Stimulated activated CD4-positive, alpha-beta T cell treated with anti-CD3 and anti-CD28 coated beads, TNF-alpha, amount 100 ng/mL, for 48 hours (primary cell): ENCODE data around the gene SNCAIP.

Experiments used
- DNase-seq, 3 donors: peaks; one replicate each; pipeline ENCODE4 v3.0.0-alpha.2; 2020; ENCODE audit warnings: low read depth in 3 of 3

SNCAIP gene

DNA sequence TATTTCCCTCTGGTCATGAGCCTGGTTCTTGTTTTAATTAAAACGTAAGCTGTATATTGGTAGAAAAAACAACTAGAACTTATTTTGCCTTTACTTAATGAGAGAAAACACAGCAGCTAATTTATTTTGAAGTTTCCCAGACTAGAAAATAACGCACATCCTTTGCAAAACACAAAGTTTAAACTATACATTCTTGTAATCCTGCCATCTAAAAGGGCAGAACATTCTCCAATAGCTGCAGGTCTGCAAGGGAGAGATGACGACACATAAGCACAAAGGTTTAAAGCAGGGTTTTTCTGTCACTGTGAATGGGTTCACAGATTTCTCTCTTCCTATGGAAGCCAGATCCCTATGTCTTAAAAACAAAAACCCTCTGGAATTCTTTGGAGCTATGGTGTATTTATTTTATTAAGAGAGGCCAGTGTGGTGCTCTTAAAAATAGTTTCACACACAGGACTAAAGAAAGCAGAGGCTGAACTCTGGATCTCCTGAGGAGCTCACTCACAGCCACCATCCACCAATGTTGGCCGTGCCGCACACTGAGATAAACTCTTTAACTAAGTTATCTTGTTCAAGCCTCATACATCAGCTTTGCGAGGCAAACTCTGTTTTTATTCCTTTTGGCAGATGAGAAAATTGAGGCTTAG lies 82.4 kb downstream of the SNCAIP start:
- DNase-seq = no peak

DNA sequence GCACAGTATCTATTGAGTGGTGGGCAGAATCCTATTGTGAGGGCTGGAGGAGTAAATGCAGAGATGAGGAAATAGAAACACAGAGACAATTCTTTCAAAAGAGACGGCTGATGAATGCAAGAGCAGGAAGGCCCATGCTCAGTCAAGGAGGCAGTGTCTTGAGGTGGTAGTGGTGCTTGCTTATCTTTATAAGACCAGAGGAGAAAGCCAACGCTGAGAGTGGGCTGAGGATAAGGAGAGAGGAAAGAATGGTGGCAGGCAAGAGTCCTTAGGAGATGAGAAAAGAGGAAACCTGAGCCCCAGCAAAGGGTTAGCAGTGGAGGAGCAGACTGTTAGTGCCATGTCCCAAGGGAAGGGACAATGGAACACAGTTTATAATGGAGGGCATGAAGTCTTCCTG lies 86.0 kb downstream of the SNCAIP start:
- no peak for DNase-seq

DNA sequence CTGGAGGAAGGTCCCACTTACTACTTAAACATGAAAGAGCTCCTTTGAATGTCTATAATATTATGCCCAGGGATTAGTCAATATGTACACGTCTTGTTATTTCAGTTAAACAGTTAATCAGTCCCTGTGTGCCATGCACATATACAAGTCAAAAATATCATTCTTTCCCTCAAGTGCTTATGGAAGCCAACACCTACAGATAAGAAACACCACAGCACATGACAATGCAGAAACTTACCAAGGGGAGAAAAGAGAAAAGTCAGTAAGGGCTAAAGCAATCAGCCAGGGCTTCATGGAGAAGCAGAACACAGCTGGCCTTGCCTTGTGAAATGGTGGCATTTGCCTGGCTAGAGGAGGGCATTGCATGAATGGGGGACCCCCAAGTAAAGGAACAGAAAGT lies 88.3 kb downstream of the SNCAIP start:
- DNase-seq = no peak

DNA sequence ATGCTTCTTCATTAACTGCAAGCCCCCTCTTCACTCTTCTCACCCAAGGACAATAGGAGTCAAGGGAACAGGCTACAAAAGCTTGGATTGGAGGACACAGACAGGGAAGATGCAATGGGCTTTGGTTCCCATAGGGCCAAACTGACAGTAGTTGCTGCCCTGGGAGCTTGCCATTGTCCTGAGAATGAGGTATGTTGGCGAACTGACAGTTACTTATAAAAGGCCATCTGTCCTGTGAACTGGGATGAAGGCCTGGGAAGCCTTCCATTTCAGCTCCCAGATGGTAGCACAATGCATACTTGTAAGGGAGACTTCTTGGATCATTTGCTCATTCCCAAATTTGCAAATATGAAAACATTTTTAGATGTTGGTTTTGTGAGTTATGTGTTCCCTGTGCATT lies 88.9 kb downstream of the SNCAIP start:
- no peak for DNase-seq

DNA sequence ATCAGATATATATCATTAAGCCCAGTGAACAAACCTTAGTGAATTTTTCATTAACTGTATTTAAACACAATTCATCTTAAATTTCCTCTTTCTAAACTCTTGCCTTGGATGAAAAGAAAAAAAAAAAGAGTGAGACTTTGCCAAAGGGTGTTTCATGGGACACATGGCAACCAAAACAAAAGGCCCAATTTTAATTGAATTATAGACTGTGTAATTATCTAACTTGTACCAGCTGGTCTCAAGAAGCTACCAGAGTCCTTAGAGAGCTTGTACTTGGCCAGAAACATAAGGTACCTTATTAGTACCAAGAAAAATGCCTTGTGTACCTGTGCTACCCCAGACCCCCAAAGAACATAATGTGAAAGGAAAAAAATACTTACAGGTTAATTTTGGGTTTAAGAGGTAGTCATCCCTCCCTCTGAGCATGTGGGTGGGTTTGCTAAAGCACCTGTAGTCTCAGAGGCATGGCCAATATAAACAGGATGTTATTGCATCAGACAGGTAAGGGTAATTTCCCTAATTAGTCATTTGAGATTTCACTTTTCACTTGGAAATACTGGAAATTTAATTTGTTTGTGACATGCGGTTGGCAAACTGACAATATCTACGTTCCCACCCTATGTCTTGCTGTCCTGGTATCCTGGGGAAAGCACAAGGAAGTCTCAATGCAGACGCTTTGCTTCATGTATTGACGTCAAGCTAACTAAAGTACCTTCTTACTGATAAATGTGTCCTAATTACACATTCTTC lies 90.1 kb downstream of the SNCAIP start:
- DNase-seq = no peak

DNA sequence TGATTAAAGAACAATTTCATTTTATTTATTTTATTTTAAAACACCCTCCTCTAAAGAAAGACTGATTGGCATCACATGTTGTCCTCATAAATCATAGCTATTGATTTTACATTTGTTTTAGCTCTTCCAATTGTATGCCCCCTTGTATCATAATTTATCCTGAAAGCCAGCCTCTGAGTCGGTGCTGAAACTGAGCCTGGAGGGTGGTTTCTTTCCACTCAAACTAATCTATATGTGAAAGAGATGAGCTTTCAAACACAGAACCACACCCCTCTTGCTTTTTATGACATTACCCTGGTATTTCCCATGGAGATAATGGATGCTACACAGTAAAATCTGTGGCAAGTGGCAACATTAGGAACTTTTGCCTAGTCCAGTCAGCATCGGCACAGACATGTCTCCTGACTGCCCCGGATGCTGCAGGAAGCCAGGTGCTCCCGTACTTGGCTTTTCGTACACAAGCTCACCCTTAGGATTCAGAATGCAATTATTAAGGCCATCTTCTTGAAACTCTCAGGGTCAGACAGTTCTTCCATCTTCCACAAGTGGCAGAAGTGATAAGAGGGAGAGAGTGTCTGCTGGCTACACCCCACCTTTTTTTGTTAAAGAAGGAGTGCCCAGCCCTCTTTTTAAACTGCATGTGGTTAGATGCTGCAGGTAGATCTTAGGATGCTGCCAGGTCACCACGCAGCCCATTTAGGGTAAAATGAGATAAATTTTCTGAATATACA lies 91.1 kb downstream of the SNCAIP start:
- no peak for DNase-seq

DNA sequence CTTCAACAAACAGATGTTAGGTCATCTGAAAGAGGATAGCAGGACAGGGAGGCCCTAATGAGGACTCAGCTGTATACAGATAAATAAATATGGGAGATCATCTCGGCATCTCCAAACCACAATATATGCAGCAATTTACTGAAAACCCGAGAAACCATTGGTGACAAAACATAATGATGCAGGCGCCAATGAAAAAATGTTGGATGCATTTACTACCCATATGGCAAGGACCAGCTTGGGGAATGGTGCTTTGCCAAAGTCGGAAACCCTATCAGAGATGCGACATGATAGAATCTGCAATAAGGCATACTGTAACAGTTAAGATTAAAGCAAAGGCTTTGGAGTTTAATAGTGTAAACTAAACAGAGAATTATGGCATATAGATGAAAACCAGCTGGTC lies 92.0 kb downstream of the SNCAIP start:
- DNase-seq = no peak

DNA sequence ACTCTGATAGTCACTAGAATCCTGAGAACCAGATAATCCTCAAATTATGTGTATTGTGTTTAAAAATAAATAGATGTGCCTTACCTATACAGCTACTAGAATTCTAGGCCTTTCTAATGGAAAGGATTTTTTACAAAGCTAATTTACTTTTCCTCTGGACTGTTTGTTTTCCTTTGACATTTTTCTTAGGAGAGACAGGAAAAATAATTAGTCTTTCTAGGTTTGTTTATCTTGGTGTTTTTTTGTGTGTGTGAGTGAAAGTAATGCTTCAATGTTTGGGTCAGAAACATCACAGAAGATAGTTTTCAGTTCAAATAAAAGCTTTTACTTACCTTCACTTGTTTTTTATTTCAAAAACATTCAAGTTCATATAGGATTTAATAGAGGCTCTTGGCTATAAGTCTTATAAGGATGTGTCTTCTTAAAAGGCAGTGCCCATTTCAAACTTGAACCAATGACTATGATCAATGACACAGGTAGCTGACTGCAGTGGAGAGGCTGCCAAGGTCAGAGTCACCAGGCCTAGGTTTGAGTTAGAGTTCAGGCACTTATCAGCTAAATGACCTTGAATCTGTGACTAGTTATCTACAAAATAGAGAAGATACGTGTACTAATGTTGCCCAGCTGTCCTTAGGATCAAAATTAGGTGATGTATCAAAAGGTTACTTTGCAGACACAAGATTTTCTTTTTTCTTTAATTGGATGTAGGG lies 92.8 kb downstream of the SNCAIP start:
- no peak for DNase-seq

DNA sequence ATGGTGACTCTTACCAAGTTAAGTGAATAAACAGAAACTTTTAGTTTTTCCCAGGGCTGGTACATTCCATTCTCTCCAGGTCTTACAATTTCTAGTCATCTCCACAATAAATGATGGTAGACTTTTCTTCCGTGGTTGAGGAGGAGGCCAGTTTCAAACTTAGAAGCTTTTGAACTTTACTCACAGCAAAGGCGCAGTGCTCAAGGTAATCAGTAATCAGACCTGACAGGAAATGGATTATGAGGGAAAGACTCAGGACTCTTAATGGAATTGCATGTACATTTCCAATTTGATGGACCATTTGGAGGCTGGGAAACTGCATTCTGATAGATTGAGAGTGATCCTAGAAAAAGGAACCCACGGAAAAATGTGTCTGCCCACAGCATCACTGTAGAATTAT lies 93.7 kb downstream of the SNCAIP start:
- DNase-seq = no peak

DNA sequence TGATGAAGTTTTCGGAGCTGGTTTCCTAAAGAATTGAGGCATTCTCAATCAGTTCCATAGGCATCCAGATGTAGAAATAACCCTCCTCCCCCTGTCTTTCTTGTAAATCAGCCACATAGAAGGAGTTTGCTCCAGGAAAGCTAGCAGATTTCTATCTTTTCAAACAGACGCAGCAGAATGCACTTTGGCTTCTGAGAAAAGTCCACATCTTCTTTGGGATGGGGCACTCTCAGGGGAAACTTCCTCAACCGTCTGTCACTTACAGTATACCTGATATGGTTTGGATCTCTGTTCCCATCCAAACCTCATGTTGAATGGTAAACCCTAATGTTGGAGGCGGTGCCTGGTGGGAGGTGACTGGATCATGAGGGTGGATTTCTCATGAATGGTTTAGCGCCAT lies 94.1 kb downstream of the SNCAIP start:
- no peak for DNase-seq

DNA sequence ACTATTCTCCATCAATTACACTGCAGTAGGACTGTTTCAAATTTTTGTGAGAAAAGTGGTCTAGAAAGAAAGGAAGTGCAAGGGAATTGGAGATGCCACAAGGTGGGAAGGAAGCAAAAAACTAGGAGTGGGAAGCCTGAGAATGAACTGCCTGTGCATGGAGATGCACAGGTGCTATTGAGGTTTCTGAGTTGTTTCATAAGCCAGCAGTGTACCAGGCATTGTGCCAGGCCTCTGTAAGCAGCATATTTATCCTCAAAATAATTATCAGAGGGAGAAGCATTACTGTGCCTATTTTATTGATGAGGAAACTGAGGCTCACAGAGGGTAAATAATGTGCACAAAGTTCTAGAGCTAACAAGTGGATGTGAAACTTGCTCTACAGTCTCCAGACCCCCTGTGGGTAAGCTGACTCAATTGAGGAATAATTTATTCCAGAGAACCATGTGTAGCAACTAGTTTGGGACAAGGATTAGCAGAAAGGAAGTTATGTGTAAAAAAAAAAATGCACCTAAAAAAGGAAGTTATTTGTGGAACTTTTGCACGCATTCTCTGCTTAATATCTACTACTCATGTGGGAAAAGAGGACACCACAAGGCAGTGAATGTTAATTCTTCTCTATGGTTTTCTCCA lies 96.7 kb downstream of the SNCAIP start:
- DNase-seq = no peak

DNA sequence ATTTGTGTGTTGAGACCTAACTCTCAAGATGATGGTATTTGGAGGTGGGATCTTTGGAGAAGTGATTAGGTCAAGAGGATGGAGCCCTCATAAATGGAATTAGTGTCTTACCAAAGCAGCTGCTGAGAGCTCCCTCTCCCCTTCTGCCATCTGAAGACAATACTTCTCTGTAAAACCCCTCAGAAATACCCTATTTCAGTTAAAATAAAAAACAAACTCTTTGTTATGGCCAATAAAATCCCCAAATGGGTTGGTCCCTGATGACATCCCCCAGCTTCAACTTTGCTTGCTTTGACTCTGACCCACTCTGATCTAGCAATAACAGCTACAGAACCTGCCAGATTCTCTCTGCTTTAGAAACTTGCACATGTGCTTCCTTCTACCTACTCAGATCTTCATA lies 100.9 kb downstream of the SNCAIP start:
- no peak for DNase-seq

DNA sequence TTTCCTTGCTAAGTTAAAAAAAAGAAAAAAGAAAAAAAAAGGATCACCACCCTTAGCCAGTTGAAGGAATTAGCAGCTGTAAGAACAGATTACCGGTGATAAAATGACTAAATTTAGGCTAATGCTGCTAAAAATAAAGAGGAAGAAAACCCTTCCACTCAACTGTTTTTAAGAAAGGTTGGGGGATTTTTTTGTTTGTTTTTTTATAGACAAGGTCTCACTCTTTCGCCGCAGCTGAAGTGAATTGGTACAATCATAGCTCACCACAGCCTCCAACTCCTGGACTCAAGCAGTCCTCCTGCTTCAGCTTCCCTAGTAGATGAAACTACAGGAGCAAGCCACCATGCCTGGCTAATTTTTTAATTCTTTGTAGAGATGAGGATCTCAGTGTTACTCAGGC lies 101.7 kb downstream of the SNCAIP start:
- no peak for DNase-seq

DNA sequence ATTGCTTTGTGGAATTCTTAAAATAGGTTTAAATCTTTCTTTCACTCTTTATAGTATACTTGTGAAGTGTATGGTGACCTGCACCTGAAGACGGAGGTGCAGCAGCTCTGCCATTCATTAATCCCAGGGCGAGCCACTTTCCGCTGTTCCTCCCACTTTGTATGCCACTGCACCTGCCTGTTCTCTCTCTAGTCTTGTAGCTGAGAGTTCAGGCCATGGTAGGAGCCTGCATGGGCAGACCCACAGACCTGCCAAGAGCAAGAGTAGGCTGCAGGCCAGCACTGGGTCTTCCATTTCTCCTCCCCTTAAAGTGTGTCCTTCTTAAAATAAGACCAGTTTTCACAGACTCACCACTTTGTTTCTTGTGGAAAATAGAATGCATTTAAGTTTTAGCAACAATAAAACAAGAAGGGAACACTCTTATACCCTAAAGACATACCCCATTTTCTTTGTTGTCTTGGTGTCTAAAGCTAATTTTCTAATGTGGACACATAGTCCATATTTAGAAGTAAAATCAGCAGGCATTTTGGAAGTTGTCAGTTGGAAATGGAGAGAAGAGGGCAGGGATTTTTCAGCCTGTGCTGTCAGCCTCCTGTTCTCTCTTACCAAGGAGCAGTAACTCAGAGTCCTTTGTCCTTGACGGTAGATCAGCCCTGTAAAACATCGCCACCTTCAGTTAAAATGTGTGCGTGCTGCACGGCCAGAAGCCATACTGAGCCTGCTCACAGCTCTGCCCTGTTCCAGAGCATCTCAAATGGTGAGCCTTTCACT lies 103.2 kb downstream of the SNCAIP start:
- no peak for DNase-seq

DNA sequence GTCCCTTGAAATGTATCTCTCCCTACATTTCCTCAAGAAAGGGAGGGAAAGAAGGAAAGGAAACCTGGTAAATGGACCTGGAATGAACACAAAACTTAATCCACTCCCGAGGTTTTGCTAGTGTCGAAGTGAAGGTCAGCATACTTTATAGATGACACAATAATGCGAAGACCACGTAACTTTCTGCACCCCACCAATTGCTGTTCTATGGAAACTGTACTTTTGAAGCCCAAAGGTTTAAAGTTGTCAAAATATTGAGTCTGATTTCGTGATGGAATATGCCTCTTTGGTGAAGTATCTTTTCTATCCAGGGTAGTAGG lies 103.7 kb downstream of the SNCAIP start:
- no peak for DNase-seq

DNA sequence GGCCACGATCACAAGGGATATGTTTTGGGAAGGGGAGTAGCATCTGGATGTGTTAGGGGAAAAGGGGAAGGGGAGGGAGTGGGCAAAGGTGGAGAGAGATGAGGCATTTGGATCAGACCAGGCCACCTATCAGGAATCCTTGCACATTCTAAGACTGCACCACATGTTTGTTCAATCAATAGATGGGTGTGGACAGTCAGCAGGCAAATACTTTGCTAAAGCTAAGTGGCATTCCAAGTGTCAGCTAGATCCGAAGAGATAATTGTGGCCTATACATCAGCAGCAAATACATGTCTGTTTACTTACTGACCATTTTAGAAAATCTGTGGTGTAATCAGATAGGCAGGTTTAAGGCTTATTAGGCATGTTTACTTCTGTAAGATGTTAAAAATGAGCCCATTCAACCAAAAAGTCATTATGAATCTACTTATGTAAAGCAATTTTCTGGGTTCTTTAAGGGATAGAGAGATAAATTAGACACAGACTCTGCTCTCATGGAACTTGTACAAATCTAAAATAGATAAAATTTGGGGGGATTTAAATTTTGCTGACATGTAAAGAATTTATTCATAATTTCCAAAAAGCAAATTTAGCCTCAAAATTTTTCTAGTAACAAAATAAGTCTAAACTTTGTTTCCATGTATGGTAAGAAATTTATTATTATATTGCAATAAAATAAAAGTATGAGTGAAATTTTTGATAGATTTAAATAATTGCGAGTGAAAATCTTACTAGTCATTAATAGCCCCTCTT lies 107.3 kb downstream of the SNCAIP start:
- no peak for DNase-seq

DNA sequence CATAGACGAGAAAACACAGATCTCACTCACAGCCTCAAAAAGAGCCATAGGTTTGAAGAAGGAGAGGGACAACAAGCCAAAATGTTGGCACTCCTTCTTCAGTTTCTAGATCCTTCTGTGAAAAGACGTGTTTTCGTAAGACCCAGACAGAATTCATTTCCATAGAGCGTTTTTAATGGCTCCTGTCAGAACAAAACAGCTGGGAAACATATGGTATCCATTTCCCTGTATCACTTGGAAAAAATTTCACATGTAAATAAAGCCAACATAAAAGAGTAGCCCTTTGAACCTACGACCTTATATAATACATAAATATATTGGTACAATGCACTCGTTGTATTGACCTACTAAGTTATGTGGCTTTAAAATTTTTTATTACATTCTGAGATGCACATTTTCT lies 108.1 kb downstream of the SNCAIP start:
- no peak for DNase-seq

DNA sequence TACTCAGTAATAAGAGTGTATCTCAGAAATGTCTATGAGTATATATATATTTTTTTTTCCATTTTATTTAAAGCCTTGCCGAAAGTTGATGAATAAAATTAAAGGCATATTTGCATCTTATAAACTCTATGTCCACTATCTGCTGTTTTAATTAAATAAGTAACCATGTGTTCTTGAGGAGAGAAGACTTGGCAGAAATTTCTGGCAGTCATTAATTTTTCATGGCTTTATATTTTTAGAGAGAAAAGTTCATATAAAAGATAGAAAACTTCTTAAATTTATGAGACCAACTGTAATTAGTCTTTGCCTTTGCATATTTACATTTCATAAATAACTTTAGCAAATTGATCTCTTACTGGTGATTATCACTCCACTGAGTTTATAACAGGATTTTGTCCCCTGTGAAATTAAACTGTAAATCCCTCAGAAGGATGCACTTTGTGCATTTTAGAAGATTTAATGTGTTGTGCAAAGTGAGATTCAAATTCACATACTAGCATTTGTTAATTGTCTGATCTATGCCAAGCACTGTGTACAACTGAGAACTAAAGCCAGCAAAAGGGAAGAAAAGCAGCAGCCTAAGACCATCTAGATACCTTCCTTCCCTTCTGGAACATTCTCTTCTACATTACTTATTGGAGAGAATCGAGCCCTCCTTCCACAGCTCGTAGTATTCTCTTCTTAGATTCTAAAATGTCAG lies 108.7 kb downstream of the SNCAIP start:
- DNase-seq = no peak

DNA sequence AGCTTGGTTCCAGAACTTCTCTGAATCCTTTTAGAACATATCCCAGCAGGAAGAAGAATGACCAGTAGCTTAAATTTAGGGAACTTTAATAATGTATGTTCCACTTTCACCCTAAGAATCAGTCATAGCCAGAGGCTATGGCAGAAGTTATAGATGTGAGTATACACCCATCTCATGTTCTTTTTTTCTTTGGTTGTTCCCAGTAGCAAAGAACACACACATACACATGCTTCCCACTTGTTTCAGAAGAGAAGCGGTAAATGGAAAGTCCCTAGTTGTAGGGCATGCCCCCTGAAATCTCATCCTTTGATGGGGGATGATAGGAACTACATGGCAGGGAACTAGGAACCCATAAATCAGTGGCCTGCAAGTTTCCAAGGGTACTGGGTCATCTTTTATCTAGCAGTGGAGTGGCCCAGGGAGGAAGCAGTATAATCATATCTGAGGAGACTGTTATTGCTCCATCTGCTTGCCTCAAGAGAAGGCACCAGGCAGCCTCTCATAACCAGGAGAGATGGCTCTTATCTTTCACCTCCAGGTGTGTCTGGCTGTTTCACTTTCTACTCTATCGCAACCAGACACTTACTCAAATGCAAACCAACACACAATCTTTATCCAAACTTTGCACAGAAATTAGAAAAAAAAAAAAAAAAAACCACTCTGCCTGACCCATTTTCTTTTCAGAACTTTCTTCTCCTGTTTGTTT lies 109.5 kb downstream of the SNCAIP start:
- DNase-seq = no peak
